Muscle of leg (tissue), 11 donors: ENCODE data around the gene BRPF3. TPM values are rescaled to one million over a fixed set of nuclear protein-coding genes. Genes with fewer than 3 reads are reported as not detected.
A peak's percentile ranks its signal among the peaks of the same experiment; 100 is the strongest.

ENCODE experiments used
- DNase-seq: peaks from one replicate; pipeline ENCODE4 v3.0.0; 2013
- H3K27ac ChIP-seq: one replicate; pipeline ENCODE4 v1.5.1; 2013; ENCODE audit warnings: mild to moderate bottlenecking, low read length, control low read depth
- H3K27me3 ChIP-seq: one replicate; pipeline ENCODE4 v1.6.1; 2013; ENCODE audit warnings: low read length; ENCODE audit not compliant: control insufficient read depth, insufficient read depth
- H3K36me3 ChIP-seq: one replicate; pipeline ENCODE4 v1.6.1; 2013; ENCODE audit warnings: low read length; ENCODE audit not compliant: control insufficient read depth, insufficient read depth
- H3K4me1 ChIP-seq: one replicate; pipeline ENCODE4 v1.6.1; 2013; ENCODE audit warnings: low read length; ENCODE audit not compliant: control insufficient read depth, insufficient read depth
- H3K4me3 ChIP-seq: one replicate; pipeline ENCODE4 v1.5.1; 2013; ENCODE audit warnings: low read length, control low read depth
- H3K9me3 ChIP-seq: replicated peaks from 2 replicates; pipeline ENCODE4 v1.6.1; 2013; ENCODE audit warnings: low read depth, low read length; ENCODE audit not compliant: control insufficient read depth
- WGBS: methylation state at CpG from one replicate; pipeline ENCODE4 v1.1.5; 2013; ENCODE audit warnings: missing lambda C conversion rate; ENCODE audit not compliant: insufficient coverage; 5-methylcytosine and 5-hydroxymethylcytosine counted together
- polyA plus RNA-seq, 8 donors: library from polyadenylated mRNA; unstranded; fragments of 120-200 nt; gene quantifications; one replicate each; pipeline versions ENCODE4 v1.2.1 to v1.2.3, GENCODE V29; 2013; ENCODE audit warnings: inconsistent platforms in 1 of 8, low replicate concordance in 1 of 8; ENCODE audit not compliant: insufficient read length in 8 of 8, insufficient read depth in 1 of 8
- total RNA-seq: library from RNA; stranded (reverse); fragments of 120-200 nt; gene quantifications from one replicate; pipeline ENCODE4 v1.2.4, GENCODE V29; 2013

Gene BRPF3
- total and polyA plus RNA-seq, 9 donors, result 10.1 to 32.3 (median 25.0) TPM

- Histone ChIP-seq H3K9me3 (no peaks in the 10 kb centered on the region), H3K4me3 (no peak overlapping the region), H3K36me3 (no peaks in the 10 kb centered on the region), H3K4me1 (peaks cover 14% of the 10 kb centered on the region), H3K27ac (no peak overlapping the region), H3K27me3 (peaks cover 3% of the 10 kb centered on the region)
- DNase-seq, result no peak
- WGBS, result 20% methylated on average over 1 of the region's 3 CpGs
These were observed 47.1 kb downstream of the BRPF3 start for GRCh38 chr6:36243562-36244212.

- WGBS, result 53% methylated on average over 2 of the region's 8 CpGs
- no peak for DNase-seq
- peaks cover 3% of the 10 kb centered on the region for H3K27me3 ChIP-seq
- peaks cover 14% of the 10 kb centered on the region for H3K4me1 ChIP-seq
- no peak overlapping the region for H3K4me3 ChIP-seq
- no peaks in the 10 kb centered on the region for H3K36me3 ChIP-seq
- H3K27ac ChIP-seq, result no peak overlapping the region
- no peaks in the 10 kb centered on the region for H3K9me3 ChIP-seq
These were observed 48.2 kb downstream of the BRPF3 start for GRCh38 chr6:36244641-36245280.

GRCh38 chr6:36245572-36246061 is 49.1 kb downstream of the BRPF3 start:
- 63% methylated on average over 8 of the region's 8 CpGs for WGBS
- no peaks in the 10 kb centered on the region for H3K36me3 ChIP-seq
- no peak overlapping the region for H3K4me3 ChIP-seq
- peak; percentile 43 for DNase-seq
- H3K27ac ChIP-seq, result no peak overlapping the region
- peaks cover 3% of the 10 kb centered on the region for H3K27me3 ChIP-seq
- no peaks in the 10 kb centered on the region for H3K9me3 ChIP-seq
- H3K4me1 ChIP-seq, result peaks cover 14% of the 10 kb centered on the region

- WGBS, result 46% methylated on average over 21 of the region's 22 CpGs
- peak; percentile 43 for DNase-seq
These were observed 50.1 kb downstream of the BRPF3 start for GRCh38 chr6:36246506-36247268.

GRCh38 chr6:36247693-36248092 is 51.1 kb downstream of the BRPF3 start:
- H3K36me3 ChIP-seq, result no peaks in the 10 kb centered on the region
- WGBS, result no CpG with 5 or more reads among the region's 6 CpGs
- peak; percentile 65 for DNase-seq

More at GRCh38 chr6:36246506-36247268, 50.1 kb downstream of the BRPF3 start:
- peaks cover 3% of the 10 kb centered on the region for H3K27me3 ChIP-seq
- H3K4me1 ChIP-seq, result peaks cover 14% of the 10 kb centered on the region
- no peak overlapping the region for H3K27ac ChIP-seq
- H3K36me3 ChIP-seq, result no peaks in the 10 kb centered on the region
- no peak overlapping the region for H3K4me3 ChIP-seq
- no peaks in the 10 kb centered on the region for H3K9me3 ChIP-seq

GRCh38 chr6:36248980-36249379 is 52.4 kb downstream of the BRPF3 start:
- Histone ChIP-seq H3K4me1 (peaks cover 11% of the 10 kb centered on the region), H3K4me3 (no peak overlapping the region), H3K36me3 (no peaks in the 10 kb centered on the region), H3K27ac (no peak overlapping the region), H3K9me3 (no peaks in the 10 kb centered on the region), H3K27me3 (no peaks in the 10 kb centered on the region)
- peak; percentile 24 for DNase-seq
- WGBS, result no CpG with 5 or more reads among the region's 1 CpG

More at GRCh38 chr6:36247693-36248092, 51.1 kb downstream of the BRPF3 start:
- Histone ChIP-seq H3K27ac (no peak overlapping the region), H3K9me3 (no peaks in the 10 kb centered on the region), H3K27me3 (peaks cover 3% of the 10 kb centered on the region), H3K4me3 (no peak overlapping the region), H3K4me1 (peaks cover 11% of the 10 kb centered on the region)

GRCh38 chr6:36249536-36249935 is 53.0 kb downstream of the BRPF3 start:
- no peak overlapping the region for H3K4me3 ChIP-seq
- no peaks in the 10 kb centered on the region for H3K27me3 ChIP-seq
- H3K9me3 ChIP-seq, result no peaks in the 10 kb centered on the region
- no peaks in the 10 kb centered on the region for H3K36me3 ChIP-seq
- H3K4me1 ChIP-seq, result peaks cover 11% of the 10 kb centered on the region
- 40% methylated on average over 1 of the region's 5 CpGs for WGBS
- no peak overlapping the region for H3K27ac ChIP-seq
- no peak for DNase-seq

- no peak overlapping the region for H3K27ac ChIP-seq
- DNase-seq, result peak; percentile 19
- peaks cover 3% of the 10 kb centered on the region for H3K9me3 ChIP-seq
- H3K4me3 ChIP-seq, result no peak overlapping the region
- H3K36me3 ChIP-seq, result no peaks in the 10 kb centered on the region
- H3K27me3 ChIP-seq, result no peaks in the 10 kb centered on the region
- peaks cover 4% of the 10 kb centered on the region for H3K4me1 ChIP-seq
- WGBS, result 69% methylated on average over 1 of the region's 2 CpGs
These were observed 55.5 kb downstream of the BRPF3 start for GRCh38 chr6:36252005-36252404.

GRCh38 chr6:36263390-36264000 is 67.0 kb downstream of the BRPF3 start:
- 88% methylated on average over 4 of the region's 9 CpGs for WGBS
- H3K27ac ChIP-seq, result no peak overlapping the region
- H3K27me3 ChIP-seq, result peaks cover 8% of the 10 kb centered on the region
- peaks cover 3% of the 10 kb centered on the region for H3K9me3 ChIP-seq
- no peak for DNase-seq
- H3K4me1 ChIP-seq, result no peaks in the 10 kb centered on the region
- H3K4me3 ChIP-seq, result no peak overlapping the region
- no peaks in the 10 kb centered on the region for H3K36me3 ChIP-seq

- Histone ChIP-seq H3K9me3 (peaks cover 3% of the 10 kb centered on the region), H3K4me3 (no peak overlapping the region), H3K27ac (no peak overlapping the region), H3K27me3 (peaks cover 24% of the 10 kb centered on the region), H3K4me1 (no peaks in the 10 kb centered on the region), H3K36me3 (no peaks in the 10 kb centered on the region)
- WGBS, result no CpG with 5 or more reads among the region's 1 CpG
- no peak for DNase-seq
These were observed 69.2 kb downstream of the BRPF3 start for GRCh38 chr6:36265744-36266143.
